RWPE1 (cell line): Measurements from ENCODE around the gene SLC35D2.

Experiments
- CTCF ChIA-PET: fragments of 350-600 bp; sonication (Branson Sonifier 250); formaldehyde crosslinking; extraction: SDS; loops from one replicate; lab custom pipeline; 2021; lab: Yijun Ruan, JAX
- POLR2A ChIA-PET: fragments of 400-600 bp; formaldehyde crosslinking; extraction: SDS; loops from one replicate; lab custom pipeline; 2020; ENCODE audit warnings: antibody characterized with exemption; ENCODE audit not compliant: low non-redundant PET; lab: Yijun Ruan, JAX
- DNase-seq: peaks from one replicate; pipeline ENCODE4 v3.0.0; 2012; ENCODE audit warnings: low spot score
- H3K27ac ChIP-seq: fragments of 450-650 bp; 2 replicates; pipeline ENCODE4 v1.5.1; 2017
- CTCF ChIP-seq: fragments of 450-650 bp; conservative IDR thresholded peaks from 2 replicates; pipeline ENCODE4 v1.5.1; 2017; ENCODE audit warnings: low read depth, mild to moderate bottlenecking

Gene SLC35D2

GRCh38 chr9:96417661-96418082 is 34.2 kb upstream of the SLC35D2 start:
- ChIA-PET POLR2A (no interaction called here), CTCF (no interaction called here)
- no peak for TF ChIP-seq CTCF
- DNase-seq = no peak
- peak overlapping the region; percentile 98 for H3K27ac ChIP-seq

- no peak for TF ChIP-seq CTCF
- peak; percentile 99 for DNase-seq
- ChIA-PET POLR2A (interaction anchor here (0.6 kb wide), 1 partner anchor 45 kb away, joined by 4 read pairs; no protein-coding TSS in a partner anchor), CTCF (interaction anchor here (1.0 kb wide), 1 partner anchor 238 kb away, joined by 3 read pairs; the partner anchor contains the start of gene PRXL2C)
- H3K27ac ChIP-seq = peak overlapping the region; percentile 98
These were observed 33.6 kb upstream of the SLC35D2 start for GRCh38 chr9:96417051-96417586.

- DNase-seq = no peak
- POLR2A ChIA-PET = no interaction called here
- CTCF ChIA-PET = interaction anchor here (0.6 to 1.4 kb wide), 5 partner anchors 25 to 1185 kb away, joined by 3 to 7 read pairs (median 3); no protein-coding TSS in a partner anchor
- H3K27ac ChIP-seq = no peak overlapping the region
- TF ChIP-seq CTCF = no peak
These were observed 30.1 kb upstream of the SLC35D2 start for GRCh38 chr9:96413302-96414221.

GRCh38 chr9:96412174-96412913 is 28.8 kb upstream of the SLC35D2 start:
- ChIA-PET CTCF (interaction anchor here (0.6 to 0.7 kb wide), 2 partner anchors 30 to 95 kb away, joined by 3 read pairs; no protein-coding TSS in a partner anchor), POLR2A (no interaction called here)
- no peak for TF ChIP-seq CTCF
- H3K27ac ChIP-seq = no peak overlapping the region
- DNase-seq = no peak

GRCh38 chr9:96411129-96411838 is 27.8 kb upstream of the SLC35D2 start:
- no peak for TF ChIP-seq CTCF
- DNase-seq = no peak
- no peak overlapping the region for H3K27ac ChIP-seq
- ChIA-PET POLR2A (no interaction called here), CTCF (interaction anchor here (0.6 kb wide), 1 partner anchor 970 kb away, joined by 6 read pairs; no protein-coding TSS in a partner anchor)
